Naive thymus-derived CD4-positive, alpha-beta T cell (primary cell): ENCODE data around the gene ATF6. TPM values are rescaled to one million over a fixed set of nuclear protein-coding genes. Genes with fewer than 3 reads are reported as not detected.

ENCODE experiments used
- ATAC-seq: fragments of 150-1000 bp; cut with Tn5 transposase; 2 replicates; pipeline ENCODE4 v1.10.0; 2021; ENCODE audit warnings: mild to moderate bottlenecking, moderate library complexity
- CTCF ChIA-PET: fragments of 350-600 bp; sonication (Branson Sonifier 250); formaldehyde crosslinking; loops from one replicate; lab custom pipeline; 2021; ENCODE audit warnings: antibody characterized with exemption; lab: Charles Lee
- POLR2A ChIA-PET: fragments of 350-600 bp; sonication (Branson Sonifier 250); formaldehyde crosslinking; loops from one replicate; lab custom pipeline; 2021; ENCODE audit warnings: antibody characterized with exemption, inconsistent platforms; lab: Charles Lee
- DNase-seq, 9 donors: peaks; one replicate each; pipeline versions ENCODE4 v3.0.0 to v3.0.0-alpha.2; 2020 to 2022; ENCODE audit warnings: mixed read lengths in 1 of 9
- H3K27ac ChIP-seq: one replicate; pipeline ENCODE4 v1.7.0; 2013; ENCODE audit warnings: mild to moderate bottlenecking, low read depth, low read length, moderate library complexity
- H3K27me3 ChIP-seq, 2 donors: one replicate each; pipeline ENCODE4 v1.7.0; 2013; ENCODE audit warnings: low read length in 2 of 2, mild to moderate bottlenecking in 2 of 2, moderate library complexity in 2 of 2; ENCODE audit not compliant: control insufficient read depth in 2 of 2, insufficient read depth in 2 of 2
- H3K36me3 ChIP-seq, 3 experiments: 1 replicate in 2 of 3; 2 replicates in 1 of 3; pipeline ENCODE4 v1.7.0; 2013; ENCODE audit warnings: low read length in 3 of 3, mild to moderate bottlenecking in 3 of 3, moderate library complexity in 1 of 3; ENCODE audit not compliant: insufficient read depth in 3 of 3, control insufficient read depth in 2 of 3
- H3K4me1 ChIP-seq, 2 donors: one replicate each; pipeline ENCODE4 v1.7.0; 2013; ENCODE audit warnings: low read length in 2 of 2, mild to moderate bottlenecking in 2 of 2, moderate library complexity in 1 of 2; ENCODE audit not compliant: control insufficient read depth in 2 of 2, insufficient read depth in 2 of 2
- H3K4me3 ChIP-seq: 2 replicates; pipeline ENCODE4 v1.7.0; 2013; ENCODE audit warnings: mild to moderate bottlenecking, low read length
- H3K9me3 ChIP-seq, 3 experiments: 1 replicate in 2 of 3; 2 replicates in 1 of 3; pipeline ENCODE4 v1.7.0; 2013; ENCODE audit warnings: low read length in 3 of 3; ENCODE audit not compliant: control insufficient read depth in 2 of 3
- H3K27ac Mint-ChIP-seq, 9 donors: one replicate each; pipeline ENCODE4 v1.8.0; 2020 to 2022; ENCODE audit warnings: mixed read lengths in 9 of 9, mild to moderate bottlenecking in 8 of 9, moderate library complexity in 5 of 9, inconsistent platforms in 2 of 9
- H3K27me3 Mint-ChIP-seq, 5 donors: one replicate each; pipeline ENCODE4 v1.8.0; 2021 to 2022; ENCODE audit warnings: mixed read lengths in 5 of 5, mild to moderate bottlenecking in 1 of 5
- H3K36me3 Mint-ChIP-seq, 5 donors: one replicate each; pipeline ENCODE4 v1.8.0; 2020 to 2022; ENCODE audit warnings: mixed read lengths in 5 of 5, mild to moderate bottlenecking in 3 of 5, inconsistent platforms in 1 of 5
- H3K4me1 Mint-ChIP-seq, 7 donors: one replicate each; pipeline ENCODE4 v1.8.0; 2020 to 2022; ENCODE audit warnings: mixed read lengths in 7 of 7, mild to moderate bottlenecking in 3 of 7, inconsistent platforms in 1 of 7
- H3K4me3 Mint-ChIP-seq, 10 donors: one replicate each; pipeline ENCODE4 v1.8.0; 2020 to 2022; ENCODE audit warnings: mild to moderate bottlenecking in 10 of 10, mixed read lengths in 10 of 10, moderate library complexity in 6 of 10, inconsistent platforms in 2 of 10
- H3K9me3 Mint-ChIP-seq, 11 donors: one replicate each; pipeline ENCODE4 v1.8.0; 2020 to 2022; ENCODE audit warnings: mixed read lengths in 11 of 11, mild to moderate bottlenecking in 4 of 11, inconsistent platforms in 1 of 11, moderate library complexity in 1 of 11
- intact Hi-C, 2 donors: fragments of 100-400 bp; cut with micrococcal nuclease; formaldehyde crosslinking; loops; one replicate each; pipeline ENCODE4 v1.15.1; 2023
- polyA plus RNA-seq, 2 donors: library from polyadenylated mRNA; unstranded; fragments of 300-500 nt; fragmentation: Illumina TruSeq; gene quantifications; one replicate each; pipeline ENCODE4 v1.2.3, GENCODE V29; 2021
- total RNA-seq, 6 experiments: library from RNA in 5 of 6; stranded (reverse) in 5 of 6; gene quantifications; 1 replicate in 5 of 6; 2 replicates in 1 of 6; pipeline ENCODE4 v1.2.3 and lab custom pipeline; 2021 to 2026

ATF6 gene
- total and polyA plus RNA-seq, 7 experiments from 2014 or later: 17.9 to 27.5 (median 22.5) TPM

DNA sequence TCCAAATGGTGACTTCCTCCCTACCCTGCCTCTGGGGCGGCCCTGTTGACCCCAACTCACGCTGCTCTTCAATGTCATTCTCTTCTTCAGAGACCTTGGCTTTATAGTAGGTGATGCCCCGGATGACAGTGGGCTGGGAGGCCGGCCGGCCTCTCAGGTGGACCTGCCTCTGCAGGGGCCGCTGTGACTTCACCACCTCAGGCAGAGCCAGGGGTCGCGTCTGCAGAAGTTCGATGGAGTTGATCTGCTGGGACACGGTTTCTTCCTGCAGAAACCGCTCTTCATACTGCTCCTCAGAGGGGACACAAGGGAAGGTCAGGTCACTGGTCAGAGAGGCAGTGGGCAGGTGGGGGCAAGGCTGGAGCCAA, 233.9 kb downstream of the ATF6 start:
- no peaks in the 10 kb centered on the region for H3K27me3 ChIP-seq
- Mint-ChIP-seq H3K4me1 (peaks cover 4 to 17% (median 9%) of the 10 kb centered on the region in 7 donors), H3K9me3 (peaks cover 0 to 2% (median 0%) of the 10 kb centered on the region in 11 donors), H3K4me3 (no peak overlapping the region), H3K27ac (no peak overlapping the region), H3K27me3 (peaks cover 0 to 6% (median 2%) of the 10 kb centered on the region in 5 donors), H3K36me3 (peaks cover 0 to 4% (median 0%) of the 10 kb centered on the region in 5 donors)
- CTCF ChIA-PET: no interaction called here
- H3K4me3 ChIP-seq: no peak overlapping the region
- no peaks in the 10 kb centered on the region for H3K9me3 ChIP-seq
- H3K36me3 ChIP-seq: no peaks in the 10 kb centered on the region
- ATAC-seq (no peak), DNase-seq (no peak)
- H3K4me1 ChIP-seq: no peaks in the 10 kb centered on the region
- no peak overlapping the region for H3K27ac ChIP-seq
- POLR2A ChIA-PET: no interaction called here
- intact Hi-C loops: no loop called here

- DNase-seq (no peak), ATAC-seq (no peak)
- Mint-ChIP-seq H3K36me3 (peaks cover 0 to 5% (median 0%) of the 10 kb centered on the region in 5 donors), H3K9me3 (peaks cover 0 to 2% (median 0%) of the 10 kb centered on the region in 11 donors), H3K4me3 (no peak overlapping the region), H3K4me1 (peaks cover 4 to 21% (median 11%) of the 10 kb centered on the region in 7 donors), H3K27ac (peak overlapping the region in 3 of 9 donors; percentile 30 to 76 (median 42)), H3K27me3 (peaks cover 0 to 6% (median 3%) of the 10 kb centered on the region in 5 donors)
- no peaks in the 10 kb centered on the region for H3K27me3 ChIP-seq
- H3K36me3 ChIP-seq: no peaks in the 10 kb centered on the region
- no peaks in the 10 kb centered on the region for H3K4me1 ChIP-seq
- ChIA-PET CTCF (no interaction called here), POLR2A (no interaction called here)
- no peak overlapping the region for H3K27ac ChIP-seq
- H3K9me3 ChIP-seq: no peaks in the 10 kb centered on the region
- no peak overlapping the region for H3K4me3 ChIP-seq
- intact Hi-C loops: no loop called here
These were observed 237.1 kb downstream of the ATF6 start for GRCh38 chr1:162003061-162003829.

GRCh38 chr1:162003830-162004215, 237.7 kb downstream of the ATF6 start:
- Mint-ChIP-seq H3K27ac (no peak overlapping the region), H3K4me1 (peaks cover 4 to 21% (median 11%) of the 10 kb centered on the region in 7 donors), H3K27me3 (peaks cover 0 to 6% (median 3%) of the 10 kb centered on the region in 5 donors), H3K4me3 (no peak overlapping the region), H3K9me3 (peaks cover 0 to 2% (median 0%) of the 10 kb centered on the region in 11 donors), H3K36me3 (peaks cover 0 to 5% (median 0%) of the 10 kb centered on the region in 5 donors)
- H3K9me3 ChIP-seq: no peaks in the 10 kb centered on the region
- H3K27me3 ChIP-seq: no peaks in the 10 kb centered on the region
- intact Hi-C loops: no loop called here
- ATAC-seq (peak; percentile 70), DNase-seq (no peak)
- ChIA-PET CTCF (no interaction called here), POLR2A (no interaction called here)
- H3K4me3 ChIP-seq: no peak overlapping the region
- no peaks in the 10 kb centered on the region for H3K4me1 ChIP-seq
- H3K27ac ChIP-seq: no peak overlapping the region
- no peaks in the 10 kb centered on the region for H3K36me3 ChIP-seq

DNA sequence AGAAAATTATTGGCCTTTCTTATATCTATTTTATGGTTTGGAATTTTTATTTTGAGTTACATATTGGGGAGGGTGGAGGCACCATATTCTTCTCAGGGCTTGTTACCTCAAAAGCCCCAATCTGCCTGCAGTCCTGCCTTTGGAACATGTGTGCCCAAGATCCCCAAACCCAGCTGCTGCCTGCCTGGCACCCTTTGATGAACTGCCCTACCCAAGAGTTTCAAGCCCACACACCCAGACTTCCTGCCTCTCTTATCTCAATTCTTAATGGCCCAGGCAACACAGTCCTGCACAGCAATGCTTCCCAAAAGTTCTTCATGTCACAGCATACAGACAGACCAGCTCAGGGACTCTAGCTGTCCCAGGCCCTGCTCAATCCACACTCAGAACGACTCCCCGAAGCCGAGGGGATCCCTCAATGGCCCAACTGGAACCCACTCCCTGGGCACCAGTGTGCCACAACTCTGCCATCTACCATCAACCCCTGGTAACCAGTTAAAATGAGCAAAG, 238.4 kb downstream of the ATF6 start:
- Mint-ChIP-seq H3K36me3 (peaks cover 0 to 5% (median 0%) of the 10 kb centered on the region in 5 donors), H3K4me1 (peaks cover 4 to 21% (median 11%) of the 10 kb centered on the region in 7 donors), H3K4me3 (no peak overlapping the region), H3K27me3 (peaks cover 0 to 6% (median 4%) of the 10 kb centered on the region in 5 donors), H3K9me3 (peaks cover 0 to 2% (median 0%) of the 10 kb centered on the region in 11 donors), H3K27ac (peak overlapping the region in 2 of 9 donors; percentile 37 to 43)
- no peaks in the 10 kb centered on the region for H3K27me3 ChIP-seq
- ChIA-PET CTCF (no interaction called here), POLR2A (no interaction called here)
- no peak overlapping the region for H3K4me3 ChIP-seq
- H3K36me3 ChIP-seq: no peaks in the 10 kb centered on the region
- intact Hi-C loops: no loop called here
- no peak for ATAC-seq
- no peaks in the 10 kb centered on the region for H3K9me3 ChIP-seq
- no peak overlapping the region for H3K27ac ChIP-seq
- no peak for DNase-seq
- H3K4me1 ChIP-seq: no peaks in the 10 kb centered on the region

DNA sequence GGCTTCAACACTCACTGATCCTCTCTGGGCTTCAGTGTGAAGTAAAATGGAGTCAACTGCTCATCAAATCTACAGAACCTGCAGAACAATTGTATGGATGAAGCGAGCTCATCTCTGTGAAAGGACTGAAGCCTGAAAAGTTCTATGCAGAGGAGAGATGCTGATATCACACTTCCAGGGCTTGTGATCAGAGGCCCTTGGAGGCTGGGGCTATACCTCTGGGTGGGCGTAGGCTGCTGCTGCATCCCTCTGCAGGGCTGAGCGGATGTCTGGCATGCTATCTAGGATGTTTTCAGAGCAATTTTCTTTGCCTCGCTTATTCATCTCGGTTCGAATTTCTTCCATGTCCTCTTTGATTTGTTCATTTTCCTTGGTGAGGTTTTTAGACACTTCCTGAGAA, 240.0 kb downstream of the ATF6 start:
- POLR2A ChIA-PET: no interaction called here
- Mint-ChIP-seq H3K27ac (peak overlapping the region in 1 of 9 donors; percentile 53), H3K27me3 (peaks cover 0 to 9% (median 4%) of the 10 kb centered on the region in 5 donors), H3K36me3 (peaks cover 0 to 5% (median 0%) of the 10 kb centered on the region in 5 donors), H3K4me1 (peaks cover 4 to 21% (median 11%) of the 10 kb centered on the region in 7 donors), H3K4me3 (no peak overlapping the region), H3K9me3 (peaks cover 0 to 2% (median 0%) of the 10 kb centered on the region in 11 donors)
- intact Hi-C loops: no loop called here
- H3K27me3 ChIP-seq: no peaks in the 10 kb centered on the region
- DNase-seq (no peak), ATAC-seq (no peak)
- H3K27ac ChIP-seq: no peak overlapping the region
- H3K4me1 ChIP-seq: no peaks in the 10 kb centered on the region
- H3K4me3 ChIP-seq: no peak overlapping the region
- H3K9me3 ChIP-seq: no peaks in the 10 kb centered on the region
- no peaks in the 10 kb centered on the region for H3K36me3 ChIP-seq
- CTCF ChIA-PET: no interaction called here

- intact Hi-C loops: no loop called here
- Histone ChIP-seq H3K4me1 (no peaks in the 10 kb centered on the region), H3K9me3 (no peaks in the 10 kb centered on the region), H3K36me3 (no peaks in the 10 kb centered on the region), H3K27ac (no peak overlapping the region), H3K4me3 (no peak overlapping the region), H3K27me3 (no peaks in the 10 kb centered on the region)
- Mint-ChIP-seq H3K27ac (no peak overlapping the region), H3K36me3 (peaks cover 0 to 5% (median 0%) of the 10 kb centered on the region in 5 donors), H3K4me3 (no peak overlapping the region), H3K27me3 (peaks cover 0 to 9% (median 4%) of the 10 kb centered on the region in 5 donors), H3K9me3 (peaks cover 0 to 2% (median 0%) of the 10 kb centered on the region in 11 donors), H3K4me1 (peaks cover 4 to 21% (median 11%) of the 10 kb centered on the region in 7 donors)
- ChIA-PET CTCF (no interaction called here), POLR2A (no interaction called here)
- ATAC-seq (no peak), DNase-seq (no peak)
These were observed 241.3 kb downstream of the ATF6 start for GRCh38 chr1:162007466-162007865.
